Activated B cell treated with CpG ODN at 0.5 μM for 24 hours (primary cell): ENCODE data around the gene RAB3IL1. TPM values are rescaled to one million over a fixed set of nuclear protein-coding genes. Genes with fewer than 3 reads are reported as not detected.

Experiments
- ATAC-seq: fragments of 200-7000 bp; cut with Tn5 transposase; one replicate; pipeline ENCODE4 v1.10.0; 2021; ENCODE audit warnings: low read depth, mild to moderate bottlenecking, moderate library complexity
- CTCF ChIA-PET: fragments of 350-600 bp; sonication (Branson Sonifier 250); formaldehyde crosslinking; loops from one replicate; lab custom pipeline; 2021; ENCODE audit warnings: antibody characterized with exemption; lab: Charles Lee
- POLR2A ChIA-PET: fragments of 350-600 bp; sonication (Branson Sonifier 250); formaldehyde crosslinking; loops from one replicate; lab custom pipeline; 2021; ENCODE audit warnings: antibody characterized with exemption; lab: Charles Lee
- DNase-seq: peaks from one replicate; pipeline ENCODE4 v3.0.0; 2022
- H3K27ac Mint-ChIP-seq: one replicate; pipeline ENCODE4 v1.8.0; 2020; ENCODE audit warnings: mixed read lengths
- H3K27me3 Mint-ChIP-seq: one replicate; pipeline ENCODE4 v1.8.0; 2021; ENCODE audit warnings: mixed read lengths
- H3K36me3 Mint-ChIP-seq: one replicate; pipeline ENCODE4 v1.8.0; 2021; ENCODE audit warnings: low read depth, mixed read lengths
- H3K4me1 Mint-ChIP-seq: one replicate; pipeline ENCODE4 v1.8.0; 2021; ENCODE audit warnings: mixed read lengths
- H3K4me3 Mint-ChIP-seq: one replicate; pipeline ENCODE4 v1.8.0; 2020; ENCODE audit warnings: mild to moderate bottlenecking, mixed read lengths
- H3K9me3 Mint-ChIP-seq: one replicate; pipeline ENCODE4 v1.8.0; 2020; ENCODE audit warnings: mixed read lengths
- CTCF ChIP-seq: fragments of 200-600 bp; IDR thresholded peaks from one replicate; pipeline ENCODE4 v1.8.0; 2022; ENCODE audit warnings: antibody characterized with exemption, mild to moderate bottlenecking
- intact Hi-C: fragments of 100-400 bp; cut with micrococcal nuclease; formaldehyde crosslinking; loops from one replicate; pipeline ENCODE4 v1.15.1; 2024
- total RNA-seq: library from RNA; stranded (reverse); gene quantifications from 2 replicates; pipeline ENCODE4 v1.2.3, GENCODE V29; 2022

The RAB3IL1 gene
- total RNA-seq, 1 donor from 2014 or later: not detected

- no peak for ATAC-seq
- no peak overlapping the region for H3K4me3 Mint-ChIP-seq
- intact Hi-C loops: no loop called here
- H3K4me1 Mint-ChIP-seq: no peaks in the 10 kb centered on the region
- no peak overlapping the region for H3K27ac Mint-ChIP-seq
- H3K27me3 Mint-ChIP-seq: no peaks in the 10 kb centered on the region
- H3K36me3 Mint-ChIP-seq: peaks cover 6% of the 10 kb centered on the region
- H3K9me3 Mint-ChIP-seq: no peaks in the 10 kb centered on the region
- TF ChIP-seq CTCF: no peak
- no peak for DNase-seq
- CTCF ChIA-PET: no interaction called here
- POLR2A ChIA-PET: no interaction called here
Measured at GRCh38 chr11:61855939-61856680, 61.3 kb downstream of the RAB3IL1 start.

- ChIA-PET CTCF (no interaction called here), POLR2A (no interaction called here)
- DNase-seq: no peak
- TF ChIP-seq CTCF: no peak
- H3K9me3 Mint-ChIP-seq: no peaks in the 10 kb centered on the region
- ATAC-seq: no peak
- H3K27ac Mint-ChIP-seq: no peak overlapping the region
- H3K4me1 Mint-ChIP-seq: no peaks in the 10 kb centered on the region
- peaks cover 4% of the 10 kb centered on the region for H3K36me3 Mint-ChIP-seq
- intact Hi-C loops: no loop called here
- no peak overlapping the region for H3K4me3 Mint-ChIP-seq
- no peaks in the 10 kb centered on the region for H3K27me3 Mint-ChIP-seq
Measured at GRCh38 chr11:61854966-61855714, 62.2 kb downstream of the RAB3IL1 start.

- H3K27ac Mint-ChIP-seq: no peak overlapping the region
- H3K27me3 Mint-ChIP-seq: no peaks in the 10 kb centered on the region
- ChIA-PET CTCF (no interaction called here), POLR2A (no interaction called here)
- no peak overlapping the region for H3K4me3 Mint-ChIP-seq
- TF ChIP-seq CTCF: no peak
- intact Hi-C loops: no loop called here
- H3K4me1 Mint-ChIP-seq: no peaks in the 10 kb centered on the region
- ATAC-seq: no peak
- no peaks in the 10 kb centered on the region for H3K9me3 Mint-ChIP-seq
- peaks cover 2% of the 10 kb centered on the region for H3K36me3 Mint-ChIP-seq
- no peak for DNase-seq
Measured at GRCh38 chr11:61854206-61854895, 63.0 kb downstream of the RAB3IL1 start.

- H3K4me1 Mint-ChIP-seq: no peaks in the 10 kb centered on the region
- no peaks in the 10 kb centered on the region for H3K36me3 Mint-ChIP-seq
- ATAC-seq (no peak), DNase-seq (no peak)
- ChIA-PET CTCF (no interaction called here), POLR2A (interaction anchor here (0.6 to 0.7 kb wide), 3 partner anchors 33 to 1713 kb away, joined by 3 to 7 read pairs (median 6); no protein-coding TSS in a partner anchor)
- H3K27me3 Mint-ChIP-seq: no peaks in the 10 kb centered on the region
- no peak overlapping the region for H3K4me3 Mint-ChIP-seq
- TF ChIP-seq CTCF: no peak
- H3K9me3 Mint-ChIP-seq: no peaks in the 10 kb centered on the region
- intact Hi-C loops: no loop called here
- H3K27ac Mint-ChIP-seq: no peak overlapping the region
Measured at GRCh38 chr11:61853698-61854169, 63.6 kb downstream of the RAB3IL1 start.

GRCh38 chr11:61851900-61852295 lies 65.5 kb downstream of the RAB3IL1 start:
- intact Hi-C loops: no loop called here
- ChIA-PET CTCF (no interaction called here), POLR2A (no interaction called here)
- Mint-ChIP-seq H3K4me1 (no peaks in the 10 kb centered on the region), H3K27me3 (no peaks in the 10 kb centered on the region), H3K4me3 (no peak overlapping the region), H3K36me3 (no peaks in the 10 kb centered on the region), H3K27ac (no peak overlapping the region), H3K9me3 (no peaks in the 10 kb centered on the region)
- TF ChIP-seq CTCF: no peak
- DNase-seq (no peak), ATAC-seq (no peak)
